Cardiac septum (tissue), 1 donor: ENCODE results near the gene CRYZ. TPM values are rescaled to one million over a fixed set of nuclear protein-coding genes. Genes with fewer than 3 reads are reported as not detected.
"Not testable (repeated sequence)": the region's sequence is repeated elsewhere in the genome, so short reads cannot be mapped to it uniquely, and the experiment has no call there.

Experiments used
- DNase-seq: peaks from one replicate; pipeline ENCODE4 v3.0.0-alpha.2; 2020; ENCODE audit warnings: low spot score
- intact Hi-C: fragments of 100-400 bp; cut with DNase I; formaldehyde crosslinking; loops from one replicate; pipeline ENCODE4 v1.14.0; 2022
- total RNA-seq: library from RNA; stranded (reverse); fragmentation: NEBNext Ultra II Directional; extraction: Animal tissue kit (Norgen Biotek cat#: 25700); gene quantifications from one replicate; pipeline ENCODE4 v1.2.1, GENCODE V29; 2021
- donor health status: DM: no; HTN: no; CAD: no.

CRYZ gene
- total RNA-seq, 1 donor from 2014 or later, result 31.0 TPM

- DNase-seq, intact Hi-C loops: not testable (repeated sequence)
These were observed 541 bp downstream of the CRYZ start for GRCh38 chr1:74732071-74732946.

- DNase-seq, result no peak
- intact Hi-C loops, result no loop called here
These were observed 1.3 kb downstream of the CRYZ start for GRCh38 chr1:74731399-74732052.

GRCh38 chr1:74729741-74730478, 2.9 kb downstream of the CRYZ start:
- intact Hi-C loops, result no loop called here
- no peak for DNase-seq

GRCh38 chr1:74728736-74729135, 4.1 kb downstream of the CRYZ start:
- intact Hi-C loops, result no loop called here

GRCh38 chr1:74726063-74726462, 6.8 kb downstream of the CRYZ start:
- no peak for DNase-seq
- intact Hi-C loops, result no loop called here

More at GRCh38 chr1:74728736-74729135, 4.1 kb downstream of the CRYZ start:
- no peak for DNase-seq

- no peak for DNase-seq
- intact Hi-C loops, result no loop called here
These were observed 15.2 kb downstream of the CRYZ start for GRCh38 chr1:74717626-74718025.

GRCh38 chr1:74716822-74717221, 16.0 kb downstream of the CRYZ start:
- intact Hi-C loops, result no loop called here
- no peak for DNase-seq

GRCh38 chr1:74715806-74716205, 17.0 kb downstream of the CRYZ start:
- no peak for DNase-seq
- intact Hi-C loops, result no loop called here

- DNase-seq, result no peak
- intact Hi-C loops, result no loop called here
These were observed 17.7 kb downstream of the CRYZ start for GRCh38 chr1:74715236-74715502.

- intact Hi-C loops, result no loop called here
- no peak for DNase-seq
These were observed 18.2 kb downstream of the CRYZ start for GRCh38 chr1:74714429-74715235.

GRCh38 chr1:74713849-74714248, 19.0 kb downstream of the CRYZ start:
- intact Hi-C loops, result no loop called here
- DNase-seq, result no peak

GRCh38 chr1:74712881-74713280, 20.0 kb downstream of the CRYZ start:
- no peak for DNase-seq
- intact Hi-C loops, result no loop called here

GRCh38 chr1:74703386-74704182, 29.3 kb downstream of the CRYZ start:
- intact Hi-C loops, result no loop called here
- DNase-seq, result no peak

- intact Hi-C loops, result no loop called here
- no peak for DNase-seq
These were observed 33.5 kb downstream of the CRYZ start for GRCh38 chr1:74699331-74699730.

- no peak for DNase-seq
- intact Hi-C loops, result no loop called here
These were observed 35.0 kb downstream of the CRYZ start for GRCh38 chr1:74697832-74698231.

- DNase-seq, result no peak
- intact Hi-C loops, result no loop called here
These were observed 39.4 kb downstream of the CRYZ start for GRCh38 chr1:74693473-74693872.

GRCh38 chr1:74690909-74691308, 41.9 kb downstream of the CRYZ start:
- no peak for DNase-seq
- intact Hi-C loops, result no loop called here

- intact Hi-C loops, result no loop called here
- DNase-seq, result no peak
These were observed 42.5 kb downstream of the CRYZ start for GRCh38 chr1:74690364-74690696.
